Superior temporal gyrus (tissue), 1 donor: ENCODE results near the gene MTMR3.

Experiments used
- DNase-seq: peaks from one replicate; pipeline ENCODE4 v3.0.0-alpha.2; 2016; ENCODE audit errors: extremely low spot score

The MTMR3 gene

GRCh38 chr22:29916007-29916544 lies 33.1 kb downstream of the MTMR3 start:
- no peak for DNase-seq

- no peak for DNase-seq
Measured at GRCh38 chr22:29917052-29917902, 34.3 kb downstream of the MTMR3 start.

- DNase-seq, result no peak
Measured at GRCh38 chr22:29925402-29925801, 42.4 kb downstream of the MTMR3 start.

- DNase-seq, result no peak
Measured at GRCh38 chr22:29926057-29926456, 43.1 kb downstream of the MTMR3 start.

GRCh38 chr22:29932136-29932535 lies 49.2 kb downstream of the MTMR3 start:
- no peak for DNase-seq

- no peak for DNase-seq
Measured at GRCh38 chr22:29933619-29934018, 50.6 kb downstream of the MTMR3 start.

- no peak for DNase-seq
Measured at GRCh38 chr22:29934596-29934995, 51.6 kb downstream of the MTMR3 start.

- no peak for DNase-seq
Measured at GRCh38 chr22:29936186-29936585, 53.2 kb downstream of the MTMR3 start.

- DNase-seq, result no peak
Measured at GRCh38 chr22:29937940-29938693, 55.1 kb downstream of the MTMR3 start.

GRCh38 chr22:29940526-29940925 lies 57.6 kb downstream of the MTMR3 start:
- no peak for DNase-seq

GRCh38 chr22:29944339-29944738 lies 61.4 kb downstream of the MTMR3 start:
- DNase-seq, result no peak

- DNase-seq, result no peak
Measured at GRCh38 chr22:29945435-29945834, 62.5 kb downstream of the MTMR3 start.

- DNase-seq, result no peak
Measured at GRCh38 chr22:29946220-29946619, 63.2 kb downstream of the MTMR3 start.

GRCh38 chr22:29947410-29948384 lies 64.7 kb downstream of the MTMR3 start:
- no peak for DNase-seq

- DNase-seq, result no peak
Measured at GRCh38 chr22:29948385-29948769, 65.4 kb downstream of the MTMR3 start.

- DNase-seq, result no peak
Measured at GRCh38 chr22:29949872-29950271, 66.9 kb downstream of the MTMR3 start.

GRCh38 chr22:29951791-29952413 lies 68.9 kb downstream of the MTMR3 start:
- DNase-seq, result no peak

- no peak for DNase-seq
Measured at GRCh38 chr22:29954203-29954855, 71.4 kb downstream of the MTMR3 start.

- DNase-seq, result no peak
Measured at GRCh38 chr22:29956680-29957079, 73.7 kb downstream of the MTMR3 start.

- no peak for DNase-seq
Measured at GRCh38 chr22:29958170-29958569, 75.2 kb downstream of the MTMR3 start.

GRCh38 chr22:29964776-29965175 lies 81.8 kb downstream of the MTMR3 start:
- DNase-seq, result no peak
